ENCODE measurements around the gene LRRC28. TPM values are rescaled to one million over a fixed set of nuclear protein-coding genes. Genes with fewer than 3 reads are reported as not detected.

Gene LRRC28
- total RNA-seq, 1 donor from 2014 or later: 28.8 TPM

DNA sequence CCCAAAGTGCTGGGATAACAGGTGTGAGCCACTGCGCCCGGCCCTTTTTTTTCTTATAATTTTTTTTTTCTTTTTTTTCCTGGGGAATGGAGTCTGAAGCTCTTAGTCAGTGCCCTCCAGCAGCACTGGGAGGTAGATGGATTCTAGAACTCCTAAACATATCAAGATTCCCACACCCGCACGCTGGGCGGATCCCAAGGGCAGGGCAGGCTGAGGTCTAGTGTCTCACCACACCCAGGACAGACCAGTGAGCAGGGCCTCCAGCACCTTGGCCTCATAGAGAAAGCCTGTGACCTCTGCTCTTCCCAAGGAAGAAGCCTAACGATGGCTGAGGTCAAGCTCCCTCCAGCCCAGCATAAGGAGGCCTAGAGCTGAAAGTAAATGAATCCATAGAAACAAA is 160.8 kb downstream of the LRRC28 start:
- Mint-ChIP-seq H3K27me3 (ENCODE audit: low read depth) (no peaks in the 10 kb centered on the region), H3K9me3 (no peaks in the 10 kb centered on the region), H3K36me3 (ENCODE audit: low read depth) (no peaks in the 10 kb centered on the region), H3K27ac (ENCODE audit: unreplicated experiment) (no peak overlapping the region), H3K4me3 (no peak overlapping the region), H3K4me1 (peaks cover 3% of the 10 kb centered on the region)
- DNase-seq (ENCODE audit: low read depth, low spot score): no peak
- TF ChIP-seq CTCF (conservative IDR thresholded peaks at IDR 0.05): no peak

GRCh38 chr15:99412626-99413025 is 161.3 kb downstream of the LRRC28 start:
- Mint-ChIP-seq H3K27me3 (ENCODE audit: low read depth) (no peaks in the 10 kb centered on the region), H3K4me3 (no peak overlapping the region), H3K4me1 (peaks cover 3% of the 10 kb centered on the region), H3K9me3 (no peaks in the 10 kb centered on the region), H3K36me3 (ENCODE audit: low read depth) (no peaks in the 10 kb centered on the region), H3K27ac (ENCODE audit: unreplicated experiment) (no peak overlapping the region)
- TF ChIP-seq CTCF (conservative IDR thresholded peaks at IDR 0.05): no peak
- no peak for DNase-seq (ENCODE audit: low read depth, low spot score)

GRCh38 chr15:99413955-99414754 is 162.9 kb downstream of the LRRC28 start:
- peaks cover 3% of the 10 kb centered on the region for H3K9me3 Mint-ChIP-seq
- no peaks in the 10 kb centered on the region for H3K27me3 Mint-ChIP-seq (ENCODE audit: low read depth)
- no peak overlapping the region for H3K4me3 Mint-ChIP-seq
- H3K4me1 Mint-ChIP-seq: peaks cover 3% of the 10 kb centered on the region
- peaks cover 3% of the 10 kb centered on the region for H3K36me3 Mint-ChIP-seq (ENCODE audit: low read depth)
- no peak for DNase-seq (ENCODE audit: low read depth, low spot score)
- H3K27ac Mint-ChIP-seq (ENCODE audit: unreplicated experiment): no peak overlapping the region
- TF ChIP-seq CTCF (conservative IDR thresholded peaks at IDR 0.05): no peak

- H3K27ac Mint-ChIP-seq (ENCODE audit: unreplicated experiment): no peak overlapping the region
- no peak for DNase-seq (ENCODE audit: low read depth, low spot score)
- H3K9me3 Mint-ChIP-seq: peaks cover 3% of the 10 kb centered on the region
- peaks cover 3% of the 10 kb centered on the region for H3K4me1 Mint-ChIP-seq
- no peaks in the 10 kb centered on the region for H3K27me3 Mint-ChIP-seq (ENCODE audit: low read depth)
- peaks cover 3% of the 10 kb centered on the region for H3K36me3 Mint-ChIP-seq (ENCODE audit: low read depth)
- H3K4me3 Mint-ChIP-seq: no peak overlapping the region
- TF ChIP-seq CTCF (conservative IDR thresholded peaks at IDR 0.05): no peak
Observed at GRCh38 chr15:99414755-99415731, 163.8 kb downstream of the LRRC28 start.

- no peaks in the 10 kb centered on the region for H3K27me3 Mint-ChIP-seq (ENCODE audit: low read depth)
- H3K4me3 Mint-ChIP-seq: no peak overlapping the region
- H3K27ac Mint-ChIP-seq (ENCODE audit: unreplicated experiment): no peak overlapping the region
- peaks cover 3% of the 10 kb centered on the region for H3K9me3 Mint-ChIP-seq
- DNase-seq (ENCODE audit: low read depth, low spot score): no peak
- peaks cover 13% of the 10 kb centered on the region for H3K4me1 Mint-ChIP-seq
- TF ChIP-seq CTCF (conservative IDR thresholded peaks at IDR 0.05): no peak
- H3K36me3 Mint-ChIP-seq (ENCODE audit: low read depth): peaks cover 3% of the 10 kb centered on the region
Observed at GRCh38 chr15:99416191-99417188, 165.2 kb downstream of the LRRC28 start.
